Measurements from ENCODE around the gene LLGL2. TPM values are rescaled to one million over a fixed set of nuclear protein-coding genes. Genes with fewer than 3 reads are reported as not detected.

Gene LLGL2
- total and polyA plus RNA-seq, 9 donors: 2.1 to 12.1 (median 4.3) TPM

- H3K36me3 ChIP-seq (ENCODE audit: control insufficient read depth, insufficient read depth, low read length): peaks cover 9% of the 10 kb centered on the region
- H3K27ac ChIP-seq (ENCODE audit: low read length): no peak overlapping the region
- 73% methylated on average over 9 of the region's 12 CpGs for WGBS (ENCODE audit: insufficient coverage)
- DNase-seq: no peak
- no peaks in the 10 kb centered on the region for H3K9me3 ChIP-seq (replicated peaks; ENCODE audit: control insufficient read depth, low read depth, low read length)
- H3K4me1 ChIP-seq (ENCODE audit: control insufficient read depth, insufficient read depth, low read length): peaks cover 4% of the 10 kb centered on the region
- H3K27me3 ChIP-seq (ENCODE audit: control insufficient read depth, insufficient read depth, low read length): no peaks in the 10 kb centered on the region
- no peak overlapping the region for H3K4me3 ChIP-seq (ENCODE audit: low read length)
These were observed 78.7 kb downstream of the LLGL2 start for GRCh38 chr17:75604034-75604695.

- peaks cover 4% of the 10 kb centered on the region for H3K4me1 ChIP-seq (ENCODE audit: control insufficient read depth, insufficient read depth, low read length)
- no peaks in the 10 kb centered on the region for H3K9me3 ChIP-seq (replicated peaks; ENCODE audit: control insufficient read depth, low read depth, low read length)
- no peak overlapping the region for H3K27ac ChIP-seq (ENCODE audit: low read length)
- peaks cover 20% of the 10 kb centered on the region for H3K36me3 ChIP-seq (ENCODE audit: control insufficient read depth, insufficient read depth, low read length)
- no peak overlapping the region for H3K4me3 ChIP-seq (ENCODE audit: low read length)
- WGBS (ENCODE audit: insufficient coverage): 70% methylated on average over 16 of the region's 16 CpGs
- DNase-seq: no peak
- H3K27me3 ChIP-seq (ENCODE audit: control insufficient read depth, insufficient read depth, low read length): no peaks in the 10 kb centered on the region
These were observed 80.3 kb downstream of the LLGL2 start for GRCh38 chr17:75605790-75606189.

- H3K9me3 ChIP-seq (replicated peaks; ENCODE audit: control insufficient read depth, low read depth, low read length): no peaks in the 10 kb centered on the region
- no peak for DNase-seq
- peaks cover 4% of the 10 kb centered on the region for H3K4me1 ChIP-seq (ENCODE audit: control insufficient read depth, insufficient read depth, low read length)
- no peak overlapping the region for H3K4me3 ChIP-seq (ENCODE audit: low read length)
- WGBS (ENCODE audit: insufficient coverage): 84% methylated on average over 3 of the region's 5 CpGs
- H3K36me3 ChIP-seq (ENCODE audit: control insufficient read depth, insufficient read depth, low read length): peaks cover 32% of the 10 kb centered on the region
- H3K27me3 ChIP-seq (ENCODE audit: control insufficient read depth, insufficient read depth, low read length): no peaks in the 10 kb centered on the region
- H3K27ac ChIP-seq (ENCODE audit: low read length): no peak overlapping the region
These were observed 81.6 kb downstream of the LLGL2 start for GRCh38 chr17:75607086-75607485.

GRCh38 chr17:75610103-75610984 lies 84.8 kb downstream of the LLGL2 start:
- no peaks in the 10 kb centered on the region for H3K9me3 ChIP-seq (replicated peaks; ENCODE audit: control insufficient read depth, low read depth, low read length)
- no peak overlapping the region for H3K4me3 ChIP-seq (ENCODE audit: low read length)
- H3K27ac ChIP-seq (ENCODE audit: low read length): no peak overlapping the region
- H3K36me3 ChIP-seq (ENCODE audit: control insufficient read depth, insufficient read depth, low read length): peaks cover 56% of the 10 kb centered on the region
- no peaks in the 10 kb centered on the region for H3K4me1 ChIP-seq (ENCODE audit: control insufficient read depth, insufficient read depth, low read length)
- DNase-seq: no peak
- 81% methylated on average over 21 of the region's 25 CpGs for WGBS (ENCODE audit: insufficient coverage)
- H3K27me3 ChIP-seq (ENCODE audit: control insufficient read depth, insufficient read depth, low read length): no peaks in the 10 kb centered on the region

- H3K9me3 ChIP-seq (replicated peaks; ENCODE audit: control insufficient read depth, low read depth, low read length): no peaks in the 10 kb centered on the region
- H3K27me3 ChIP-seq (ENCODE audit: control insufficient read depth, insufficient read depth, low read length): no peaks in the 10 kb centered on the region
- H3K4me3 ChIP-seq (ENCODE audit: low read length): no peak overlapping the region
- WGBS (ENCODE audit: insufficient coverage): 70% methylated on average over 17 of the region's 20 CpGs
- peaks cover 70% of the 10 kb centered on the region for H3K36me3 ChIP-seq (ENCODE audit: control insufficient read depth, insufficient read depth, low read length)
- no peak overlapping the region for H3K27ac ChIP-seq (ENCODE audit: low read length)
- no peaks in the 10 kb centered on the region for H3K4me1 ChIP-seq (ENCODE audit: control insufficient read depth, insufficient read depth, low read length)
- no peak for DNase-seq
These were observed 86.4 kb downstream of the LLGL2 start for GRCh38 chr17:75611851-75612429.

- H3K4me3 ChIP-seq (ENCODE audit: low read length): no peak overlapping the region
- H3K36me3 ChIP-seq (ENCODE audit: control insufficient read depth, insufficient read depth, low read length): peaks cover 76% of the 10 kb centered on the region
- H3K4me1 ChIP-seq (ENCODE audit: control insufficient read depth, insufficient read depth, low read length): no peaks in the 10 kb centered on the region
- no peaks in the 10 kb centered on the region for H3K27me3 ChIP-seq (ENCODE audit: control insufficient read depth, insufficient read depth, low read length)
- WGBS (ENCODE audit: insufficient coverage): 85% methylated on average over 27 of the region's 27 CpGs
- no peak overlapping the region for H3K27ac ChIP-seq (ENCODE audit: low read length)
- DNase-seq: no peak
- H3K9me3 ChIP-seq (replicated peaks; ENCODE audit: control insufficient read depth, low read depth, low read length): no peaks in the 10 kb centered on the region
These were observed 87.6 kb downstream of the LLGL2 start for GRCh38 chr17:75612906-75613626.

- peaks cover 83% of the 10 kb centered on the region for H3K36me3 ChIP-seq (ENCODE audit: control insufficient read depth, insufficient read depth, low read length)
- DNase-seq: no peak
- WGBS (ENCODE audit: insufficient coverage): 83% methylated on average over 9 of the region's 12 CpGs
- no peaks in the 10 kb centered on the region for H3K27me3 ChIP-seq (ENCODE audit: control insufficient read depth, insufficient read depth, low read length)
- H3K4me1 ChIP-seq (ENCODE audit: control insufficient read depth, insufficient read depth, low read length): no peaks in the 10 kb centered on the region
- H3K27ac ChIP-seq (ENCODE audit: low read length): no peak overlapping the region
- no peak overlapping the region for H3K4me3 ChIP-seq (ENCODE audit: low read length)
- H3K9me3 ChIP-seq (replicated peaks; ENCODE audit: control insufficient read depth, low read depth, low read length): no peaks in the 10 kb centered on the region
These were observed 88.5 kb downstream of the LLGL2 start for GRCh38 chr17:75614006-75614405.

DNA sequence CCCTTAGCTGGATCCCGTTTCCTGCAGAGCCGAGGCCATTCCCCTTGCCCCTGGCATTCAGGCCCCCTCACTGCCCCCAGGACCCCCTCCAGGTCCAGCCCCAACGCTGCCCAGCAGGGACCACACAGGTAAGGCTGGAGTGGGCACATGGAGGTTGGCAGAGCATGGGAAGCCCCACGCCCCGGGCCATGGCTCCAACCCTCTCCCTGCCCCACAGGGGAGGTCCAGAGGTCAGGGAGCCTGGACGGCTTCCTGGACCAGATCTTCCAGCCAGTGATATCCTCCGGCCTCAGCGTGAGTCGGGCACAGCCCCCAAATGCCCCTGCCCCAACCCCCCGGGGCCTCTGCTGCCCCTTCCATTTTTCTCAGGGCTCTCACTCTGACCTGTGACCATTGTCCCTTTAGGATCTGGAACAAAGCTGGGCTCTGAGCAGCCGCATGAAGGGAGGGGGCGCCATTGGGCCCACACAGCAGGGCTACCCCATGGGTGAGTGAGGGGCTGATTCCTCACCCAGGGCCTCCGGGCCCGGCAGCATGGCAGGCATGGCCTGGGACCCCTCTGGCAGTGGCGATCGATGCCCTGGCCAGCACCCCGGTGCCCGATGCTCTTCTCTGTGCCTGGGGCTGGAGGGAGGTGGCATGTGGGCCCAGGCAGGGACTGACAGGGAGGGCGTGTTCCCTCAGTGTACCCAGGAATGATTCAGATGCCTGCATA lies 89.2 kb downstream of the LLGL2 start:
- no peaks in the 10 kb centered on the region for H3K9me3 ChIP-seq (replicated peaks; ENCODE audit: control insufficient read depth, low read depth, low read length)
- no peak overlapping the region for H3K27ac ChIP-seq (ENCODE audit: low read length)
- no peaks in the 10 kb centered on the region for H3K4me1 ChIP-seq (ENCODE audit: control insufficient read depth, insufficient read depth, low read length)
- 83% methylated on average over 13 of the region's 19 CpGs for WGBS (ENCODE audit: insufficient coverage)
- DNase-seq: no peak
- no peaks in the 10 kb centered on the region for H3K27me3 ChIP-seq (ENCODE audit: control insufficient read depth, insufficient read depth, low read length)
- H3K36me3 ChIP-seq (ENCODE audit: control insufficient read depth, insufficient read depth, low read length): peaks cover 89% of the 10 kb centered on the region
- H3K4me3 ChIP-seq (ENCODE audit: low read length): no peak overlapping the region

- Histone ChIP-seq H3K9me3 (replicated peaks; ENCODE audit: control insufficient read depth, low read depth, low read length) (no peaks in the 10 kb centered on the region), H3K27me3 (ENCODE audit: control insufficient read depth, insufficient read depth, low read length) (no peaks in the 10 kb centered on the region), H3K4me1 (ENCODE audit: control insufficient read depth, insufficient read depth, low read length) (no peaks in the 10 kb centered on the region), H3K4me3 (ENCODE audit: low read length) (no peak overlapping the region), H3K27ac (ENCODE audit: low read length) (no peak overlapping the region), H3K36me3 (ENCODE audit: control insufficient read depth, insufficient read depth, low read length) (peaks cover 89% of the 10 kb centered on the region)
- no peak for DNase-seq
- WGBS (ENCODE audit: insufficient coverage): 77% methylated on average over 8 of the region's 11 CpGs
These were observed 89.8 kb downstream of the LLGL2 start for GRCh38 chr17:75615301-75615700.

Data from muscle of leg (tissue), 11 donors.